NCI-H2171 (cell line): ENCODE data around the gene ITPA.

Source experiments
- DNase-seq: peaks from one replicate; lab custom pipeline; 2025; lab: John Stamatoyannopoulos, UW

ITPA gene

GRCh38 chr20:3227936-3228749 is 18.8 kb downstream of the ITPA start:
- DNase-seq = no peak

GRCh38 chr20:3228750-3229032 is 19.4 kb downstream of the ITPA start:
- no peak for DNase-seq

GRCh38 chr20:3229158-3229557 is 19.9 kb downstream of the ITPA start:
- no peak for DNase-seq

- no peak for DNase-seq
These were observed 20.5 kb downstream of the ITPA start for GRCh38 chr20:3229798-3230197.

GRCh38 chr20:3231116-3231515 is 21.8 kb downstream of the ITPA start:
- DNase-seq = no peak

GRCh38 chr20:3231889-3232588 is 22.7 kb downstream of the ITPA start:
- no peak for DNase-seq

GRCh38 chr20:3233131-3233990 is 24.1 kb downstream of the ITPA start:
- no peak for DNase-seq

GRCh38 chr20:3233991-3234498 is 24.7 kb downstream of the ITPA start:
- no peak for DNase-seq

- no peak for DNase-seq
These were observed 26.5 kb downstream of the ITPA start for GRCh38 chr20:3235666-3236324.

GRCh38 chr20:3237011-3237957 is 28.0 kb downstream of the ITPA start:
- no peak for DNase-seq

- no peak for DNase-seq
These were observed 28.8 kb downstream of the ITPA start for GRCh38 chr20:3237958-3238615.

GRCh38 chr20:3238616-3239025 is 29.3 kb downstream of the ITPA start:
- peak; percentile 53 for DNase-seq

GRCh38 chr20:3239026-3239866 is 29.9 kb downstream of the ITPA start, which contains the start of gene SLC4A11:
TSS of gene SLC4A11 (minus strand) at chr20:3239190. CDS start at chr20:3239137, 53 bp downstream.
- peak; percentile 45 for DNase-seq

GRCh38 chr20:3239867-3240775 is 30.8 kb downstream of the ITPA start:
- no peak for DNase-seq

GRCh38 chr20:3240776-3241363 is 31.6 kb downstream of the ITPA start:
- no peak for DNase-seq

- no peak for DNase-seq
These were observed 32.9 kb downstream of the ITPA start for GRCh38 chr20:3242172-3242692.

GRCh38 chr20:3243718-3244358 is 34.5 kb downstream of the ITPA start:
- DNase-seq = no peak
